Loucy (cell line): ENCODE data around the gene ANO10.

Source experiments
- CTCF ChIP-seq: fragments of 200-600 bp; sonication (generic); conservative IDR thresholded peaks from 2 replicates; pipeline ENCODE4 v1.5.1; 2014; ENCODE audit warnings: mild to moderate bottlenecking, antibody characterized with exemption, low read length
- EZH2phosphoT487 ChIP-seq: fragments of 200-600 bp; IDR thresholded peaks from 2 replicates; pipeline ENCODE4 v1.6.1; 2018; ENCODE audit warnings: antibody characterized with exemption, mild to moderate bottlenecking, moderate library complexity, borderline replicate concordance

- TF ChIP-seq CTCF (no peak), EZH2phosphoT487 (no peak)
These were observed 227.7 kb downstream of the ANO10 start for GRCh38 chr3:43394041-43394554.
